ENCODE results near the gene PEX16.

The PEX16 gene

DNA sequence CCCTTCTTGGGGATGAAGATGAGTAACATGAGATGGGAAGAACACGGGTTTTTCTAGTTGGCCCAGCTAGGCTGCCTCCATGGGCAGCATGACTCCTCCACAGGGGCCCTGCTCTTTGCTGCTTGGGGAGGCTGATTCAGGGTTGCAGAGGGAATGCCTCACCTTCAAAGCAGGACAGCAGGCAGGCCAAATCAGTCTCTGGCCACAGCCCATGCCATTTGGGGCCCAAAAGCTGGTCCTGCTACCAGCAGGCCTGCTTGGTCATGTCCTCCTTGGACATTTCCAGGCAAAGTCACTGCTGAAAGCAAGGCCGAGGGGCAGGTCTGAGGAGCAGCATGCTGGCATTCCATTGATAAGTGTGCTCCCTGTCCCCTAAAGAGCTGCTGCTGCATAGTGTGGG is 46.0 kb downstream of the PEX16 start:
- DNase-seq = no peak

DNA sequence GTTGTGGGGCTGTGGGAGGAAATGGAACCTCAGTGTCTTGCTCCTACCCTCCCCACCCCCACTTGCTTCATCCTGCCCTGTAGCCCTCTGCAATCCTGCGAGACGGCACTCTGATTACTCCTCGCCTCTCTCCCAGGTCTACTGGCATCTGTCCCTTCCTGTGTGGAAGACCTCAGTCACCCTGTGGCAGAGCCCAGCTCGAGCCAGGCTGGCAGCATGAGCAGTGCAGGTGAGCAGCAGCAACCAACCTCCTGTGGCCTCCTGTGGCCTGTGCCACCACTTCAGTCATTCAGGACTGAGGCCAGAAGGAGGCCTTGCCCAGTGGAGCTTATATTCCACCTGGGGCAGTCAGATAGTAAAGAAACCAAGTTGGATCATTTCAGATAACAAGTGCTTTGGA is 47.0 kb downstream of the PEX16 start:
- no peak for DNase-seq

DNA sequence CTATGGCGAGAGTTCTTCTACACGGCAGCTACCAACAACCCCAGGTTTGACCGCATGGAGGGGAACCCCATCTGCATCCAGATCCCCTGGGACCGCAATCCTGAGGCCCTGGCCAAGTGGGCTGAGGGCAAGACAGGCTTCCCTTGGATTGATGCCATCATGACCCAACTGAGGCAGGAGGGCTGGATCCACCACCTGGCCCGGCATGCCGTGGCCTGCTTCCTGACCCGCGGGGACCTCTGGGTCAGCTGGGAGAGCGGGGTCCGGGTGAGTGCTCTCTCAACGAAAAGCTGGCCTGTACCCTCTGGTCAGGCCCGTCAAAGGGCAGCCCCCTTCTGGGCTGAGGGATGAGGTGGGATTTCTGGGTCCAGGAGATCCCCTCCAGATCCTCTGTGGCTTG is 48.1 kb downstream of the PEX16 start:
- no peak for DNase-seq

DNA sequence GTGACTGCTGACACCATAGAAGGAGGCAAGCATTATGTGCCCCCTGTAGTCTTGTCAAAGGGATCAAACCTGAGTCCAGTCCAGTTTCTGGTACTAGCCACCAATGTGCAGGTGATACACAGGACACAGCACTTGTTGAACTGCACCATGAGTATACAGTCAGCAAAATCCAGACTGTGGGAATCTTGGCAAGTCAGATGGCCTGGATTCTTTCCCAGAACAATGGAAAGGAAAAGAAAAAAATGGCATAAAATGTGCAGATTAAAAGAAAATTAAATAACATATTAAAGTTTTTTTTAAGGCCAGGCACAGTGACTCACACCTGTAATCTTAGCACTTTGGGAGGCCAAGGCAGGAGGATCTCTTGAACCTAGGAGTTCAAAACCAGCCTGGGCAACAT is 53.6 kb downstream of the PEX16 start:
- DNase-seq = no peak

DNA sequence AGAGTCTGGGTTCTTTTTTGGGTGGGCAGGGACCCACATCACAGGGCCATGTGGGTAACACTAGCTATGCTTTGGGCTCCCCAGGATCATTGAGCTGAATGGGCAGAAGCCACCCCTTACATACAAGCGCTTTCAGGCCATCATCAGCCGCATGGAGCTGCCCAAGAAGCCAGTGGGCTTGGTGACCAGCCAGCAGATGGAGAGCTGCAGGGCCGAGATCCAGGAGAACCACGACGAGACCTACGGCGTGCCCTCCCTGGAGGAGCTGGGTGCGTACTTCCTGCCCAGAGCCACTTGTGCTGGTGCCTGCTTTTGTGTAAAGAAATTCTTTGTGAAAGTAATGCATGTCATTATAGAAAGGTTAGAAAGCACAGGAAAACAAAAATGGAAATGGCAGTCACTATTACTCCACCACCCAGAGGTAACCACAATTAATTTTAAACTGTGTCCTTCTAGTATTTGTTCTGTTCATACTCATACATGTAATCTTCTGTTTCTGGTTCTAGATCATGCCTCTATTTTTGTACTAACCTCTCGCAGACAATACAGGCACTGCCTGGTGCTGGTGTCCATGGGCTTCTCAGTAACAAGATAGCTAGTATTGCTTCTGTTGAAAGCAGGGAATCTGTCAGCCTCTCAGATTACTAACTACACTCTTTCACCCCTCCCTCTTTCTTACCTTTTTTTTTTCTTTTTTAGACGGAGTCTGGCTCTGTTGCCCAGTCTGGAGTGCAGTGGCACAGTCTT is 56.7 kb downstream of the PEX16 start:
- no peak for DNase-seq

DNA sequence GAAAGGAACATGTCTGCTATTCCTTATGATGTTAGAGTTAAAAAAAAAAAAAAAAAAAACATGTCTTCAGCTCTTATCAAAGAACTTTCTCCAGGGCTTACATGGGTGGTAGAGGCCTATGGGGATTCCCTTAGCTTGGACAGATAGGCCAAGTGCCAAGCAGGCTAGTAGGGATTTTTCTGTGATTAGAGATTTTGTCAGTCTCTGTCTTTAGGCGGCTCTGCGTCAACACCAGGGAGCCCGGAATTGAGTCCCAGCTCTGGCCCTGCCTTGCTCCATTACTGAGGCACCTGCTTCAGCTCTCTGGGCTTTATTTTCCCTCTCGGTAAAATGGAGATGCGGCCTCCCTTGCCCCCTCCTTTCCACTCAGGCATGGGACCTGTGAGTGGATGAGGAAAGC is 57.3 kb downstream of the PEX16 start:
- no peak for DNase-seq

Measured in activated CD4-positive, alpha-beta T cell treated with anti-CD3 and anti-CD28 coated beads for 1 hour (primary cell).